ENCODE results near the gene CHI3L1.

CHI3L1 gene

DNA sequence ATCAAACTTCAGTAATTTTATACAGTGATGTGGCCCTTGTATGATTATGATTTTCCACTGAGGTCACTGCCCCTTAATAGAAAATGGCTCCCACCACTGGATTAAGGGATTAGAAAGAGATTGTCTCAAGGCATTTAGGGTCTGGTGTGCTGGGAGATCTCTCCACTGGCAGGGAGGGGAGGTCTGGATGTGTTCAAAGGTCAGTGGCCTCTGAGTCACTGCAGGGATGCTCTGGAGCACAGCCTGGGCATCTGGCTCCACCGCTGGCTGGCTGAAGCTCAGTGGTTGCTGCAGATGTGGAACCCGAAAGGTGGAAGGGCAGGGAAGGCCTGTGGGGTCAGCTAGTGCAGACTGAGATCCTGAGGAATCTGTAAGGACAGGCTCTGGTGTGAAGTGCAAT lies 18.3 kb upstream of the CHI3L1 start:
- Histone ChIP-seq H3K4me1 (ENCODE audit: control insufficient read depth, insufficient read depth, low read length) (peaks cover 3% of the 10 kb centered on the region), H3K27me3 (ENCODE audit: control insufficient read depth in 1 of 2, insufficient read depth in 2 of 2, low read length in 2 of 2) (peaks cover 3 to 4% of the 10 kb centered on the region in 2 donors), H3K4me3 (ENCODE audit: low read length in 2 of 2) (no peak overlapping the region), H3K27ac (ENCODE audit: low read length) (no peak overlapping the region), H3K9ac (ENCODE audit: low read length in 2 of 2) (no peak overlapping the region), H3K36me3 (ENCODE audit: control insufficient read depth in 2 of 2, insufficient read depth in 2 of 2, low read length in 2 of 2) (no peaks in the 10 kb centered on the region), H3K9me3 (ENCODE audit: control insufficient read depth in 2 of 2, low read length in 2 of 2) (no peaks in the 10 kb centered on the region)

- H3K36me3 ChIP-seq (ENCODE audit: control insufficient read depth in 2 of 2, insufficient read depth in 2 of 2, low read length in 2 of 2): no peaks in the 10 kb centered on the region
- no peak overlapping the region for H3K9ac ChIP-seq (ENCODE audit: low read length in 2 of 2)
- peaks cover 10% of the 10 kb centered on the region for H3K4me1 ChIP-seq (ENCODE audit: control insufficient read depth, insufficient read depth, low read length)
- H3K27me3 ChIP-seq (ENCODE audit: control insufficient read depth in 1 of 2, insufficient read depth in 2 of 2, low read length in 2 of 2): peaks cover 3 to 4% of the 10 kb centered on the region in 2 donors
- no peak overlapping the region for H3K27ac ChIP-seq (ENCODE audit: low read length)
- no peaks in the 10 kb centered on the region for H3K9me3 ChIP-seq (ENCODE audit: control insufficient read depth in 2 of 2, low read length in 2 of 2)
- H3K4me3 ChIP-seq (ENCODE audit: low read length in 2 of 2): no peak overlapping the region
These were observed 16.1 kb upstream of the CHI3L1 start for GRCh38 chr1:203202431-203203245.

DNA sequence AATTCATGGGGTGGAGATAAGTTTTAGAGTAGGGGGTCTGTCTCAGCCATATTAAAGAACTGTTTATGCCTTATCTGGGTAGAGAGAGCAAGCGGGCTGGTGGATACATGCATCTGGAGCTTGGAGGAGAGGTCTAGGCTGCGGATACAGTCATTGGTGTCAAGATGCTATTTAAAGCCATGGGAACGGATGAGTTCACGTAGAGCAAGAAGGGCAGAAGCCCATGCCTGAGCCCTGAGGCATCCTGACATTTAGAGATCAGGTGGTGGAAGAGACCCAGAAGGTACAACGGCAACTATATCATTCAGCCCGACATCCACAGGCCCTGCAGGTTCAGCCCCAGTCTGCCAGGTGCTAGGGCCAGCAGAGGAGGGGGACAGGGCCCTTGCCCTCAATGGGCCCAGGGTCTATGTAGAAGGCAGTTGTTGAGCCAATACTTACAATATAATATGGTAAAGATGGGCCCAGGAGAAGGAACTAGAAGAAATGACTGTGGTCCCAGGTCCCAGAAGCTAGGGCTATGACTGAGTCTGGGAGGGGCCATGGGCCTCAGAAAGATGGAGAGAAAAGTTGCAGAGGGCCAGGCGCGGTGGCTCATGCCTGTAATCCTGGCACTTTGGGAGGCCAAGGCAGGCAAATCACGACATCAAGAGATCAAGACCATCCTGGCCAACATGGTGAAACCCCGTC lies 15.2 kb upstream of the CHI3L1 start:
- Histone ChIP-seq H3K4me3 (ENCODE audit: low read length in 2 of 2) (no peak overlapping the region), H3K27me3 (ENCODE audit: control insufficient read depth in 1 of 2, insufficient read depth in 2 of 2, low read length in 2 of 2) (peaks cover 3 to 4% of the 10 kb centered on the region in 2 donors), H3K27ac (ENCODE audit: low read length) (no peak overlapping the region), H3K36me3 (ENCODE audit: control insufficient read depth in 2 of 2, insufficient read depth in 2 of 2, low read length in 2 of 2) (no peaks in the 10 kb centered on the region), H3K9me3 (ENCODE audit: control insufficient read depth in 2 of 2, low read length in 2 of 2) (no peaks in the 10 kb centered on the region), H3K4me1 (ENCODE audit: control insufficient read depth, insufficient read depth, low read length) (peaks cover 10% of the 10 kb centered on the region), H3K9ac (ENCODE audit: low read length in 2 of 2) (no peak overlapping the region)

DNA sequence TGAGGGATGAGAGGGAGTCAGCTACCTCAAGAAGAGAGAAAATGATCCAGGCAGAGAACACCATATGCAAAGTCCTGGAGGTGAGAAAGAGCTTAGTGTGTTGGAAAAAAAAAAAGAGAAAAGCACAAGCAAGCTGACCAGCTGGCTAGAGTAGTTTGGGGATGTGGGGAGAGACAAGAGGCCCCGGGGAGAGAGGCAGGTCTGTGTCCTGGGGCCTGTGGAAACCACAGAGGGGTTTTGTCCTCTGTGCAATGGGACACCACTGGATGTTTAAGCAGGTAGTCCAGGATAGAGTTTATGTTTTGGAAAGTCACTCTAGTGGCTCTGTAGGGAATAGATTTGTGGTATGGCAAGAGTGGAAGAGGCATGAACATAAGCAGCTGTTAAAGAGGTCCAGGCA lies 14.4 kb upstream of the CHI3L1 start:
- no peak overlapping the region for H3K9ac ChIP-seq (ENCODE audit: low read length in 2 of 2)
- no peaks in the 10 kb centered on the region for H3K9me3 ChIP-seq (ENCODE audit: control insufficient read depth in 2 of 2, low read length in 2 of 2)
- H3K27ac ChIP-seq (ENCODE audit: low read length): no peak overlapping the region
- H3K27me3 ChIP-seq (ENCODE audit: control insufficient read depth in 1 of 2, insufficient read depth in 2 of 2, low read length in 2 of 2): peaks cover 3 to 4% of the 10 kb centered on the region in 2 donors
- peaks cover 10% of the 10 kb centered on the region for H3K4me1 ChIP-seq (ENCODE audit: control insufficient read depth, insufficient read depth, low read length)
- no peaks in the 10 kb centered on the region for H3K36me3 ChIP-seq (ENCODE audit: control insufficient read depth in 2 of 2, insufficient read depth in 2 of 2, low read length in 2 of 2)
- H3K4me3 ChIP-seq (ENCODE audit: low read length in 2 of 2): no peak overlapping the region

DNA sequence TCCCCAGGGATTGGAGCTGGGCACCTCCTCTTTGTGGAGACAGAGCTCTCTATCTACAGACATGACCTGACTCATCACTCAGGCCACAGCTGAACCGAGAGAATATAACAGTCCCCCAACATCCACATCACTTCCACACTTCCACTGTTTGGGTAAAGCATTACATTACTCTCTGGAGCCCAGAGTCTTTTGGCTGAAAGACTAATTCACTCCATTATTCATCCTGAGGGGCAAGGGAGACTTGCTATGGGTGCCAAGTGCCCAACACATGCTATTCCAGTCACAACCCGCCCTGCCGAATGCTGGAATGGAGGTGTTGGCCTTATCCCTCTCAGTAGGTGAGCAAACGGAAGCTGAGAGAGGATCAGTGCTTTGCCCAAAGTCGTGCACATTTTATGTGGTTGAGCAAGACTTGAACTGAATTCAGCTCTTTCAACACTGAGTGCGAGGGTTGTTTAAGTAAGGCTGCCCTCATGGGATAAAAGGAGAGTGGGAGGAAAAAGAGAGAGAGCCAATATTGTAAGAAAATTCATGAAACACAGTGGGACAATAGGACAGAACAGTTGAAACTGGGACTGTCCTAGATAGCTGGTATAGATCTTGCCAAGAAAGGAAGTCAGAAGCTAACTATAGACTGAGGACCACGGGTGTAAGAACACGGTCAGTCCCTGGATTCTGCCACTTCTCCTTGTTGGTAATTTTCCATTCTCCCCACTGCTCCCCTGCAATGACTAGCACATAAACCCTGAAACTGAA lies 13.5 kb upstream of the CHI3L1 start:
- Histone ChIP-seq H3K27ac (ENCODE audit: low read length) (no peak overlapping the region), H3K27me3 (ENCODE audit: control insufficient read depth in 1 of 2, insufficient read depth in 2 of 2, low read length in 2 of 2) (peaks cover 0 to 4% of the 10 kb centered on the region in 2 donors), H3K9me3 (ENCODE audit: control insufficient read depth in 2 of 2, low read length in 2 of 2) (no peaks in the 10 kb centered on the region), H3K36me3 (ENCODE audit: control insufficient read depth in 2 of 2, insufficient read depth in 2 of 2, low read length in 2 of 2) (no peaks in the 10 kb centered on the region), H3K4me3 (ENCODE audit: low read length in 2 of 2) (no peak overlapping the region), H3K4me1 (ENCODE audit: control insufficient read depth, insufficient read depth, low read length) (peaks cover 10% of the 10 kb centered on the region), H3K9ac (ENCODE audit: low read length in 2 of 2) (peak overlapping the region in 1 of 2 donors; percentile 21)

DNA sequence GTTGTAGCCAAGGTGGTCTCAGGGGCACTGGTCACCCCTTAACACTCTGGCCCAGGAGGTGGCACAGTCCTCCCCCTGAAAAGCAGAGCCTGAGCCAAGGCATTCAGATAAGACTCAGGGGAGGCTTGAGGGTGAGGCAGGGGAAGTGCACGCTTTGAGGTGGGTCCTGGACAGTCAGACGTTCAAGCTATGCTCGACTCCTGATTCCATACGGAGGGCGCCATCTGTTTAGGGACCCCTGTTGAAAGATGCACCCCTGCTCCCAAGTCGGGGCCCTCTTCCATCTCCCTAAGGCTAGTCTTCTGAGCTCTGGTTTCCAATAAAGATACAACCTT lies 12.9 kb upstream of the CHI3L1 start:
- Histone ChIP-seq H3K36me3 (ENCODE audit: control insufficient read depth in 2 of 2, insufficient read depth in 2 of 2, low read length in 2 of 2) (no peaks in the 10 kb centered on the region), H3K4me1 (ENCODE audit: control insufficient read depth, insufficient read depth, low read length) (peaks cover 7% of the 10 kb centered on the region), H3K9me3 (ENCODE audit: control insufficient read depth in 2 of 2, low read length in 2 of 2) (no peaks in the 10 kb centered on the region), H3K27me3 (ENCODE audit: control insufficient read depth in 1 of 2, insufficient read depth in 2 of 2, low read length in 2 of 2) (peaks cover 0 to 4% of the 10 kb centered on the region in 2 donors), H3K27ac (ENCODE audit: low read length) (no peak overlapping the region), H3K9ac (ENCODE audit: low read length in 2 of 2) (no peak overlapping the region), H3K4me3 (ENCODE audit: low read length in 2 of 2) (no peak overlapping the region)

- Histone ChIP-seq H3K9me3 (ENCODE audit: control insufficient read depth in 2 of 2, low read length in 2 of 2) (no peaks in the 10 kb centered on the region), H3K27ac (ENCODE audit: low read length) (no peak overlapping the region), H3K9ac (ENCODE audit: low read length in 2 of 2) (no peak overlapping the region), H3K27me3 (ENCODE audit: control insufficient read depth in 1 of 2, insufficient read depth in 2 of 2, low read length in 2 of 2) (peaks cover 0 to 4% of the 10 kb centered on the region in 2 donors), H3K4me1 (ENCODE audit: control insufficient read depth, insufficient read depth, low read length) (peaks cover 7% of the 10 kb centered on the region), H3K4me3 (ENCODE audit: low read length in 2 of 2) (no peak overlapping the region), H3K36me3 (ENCODE audit: control insufficient read depth in 2 of 2, insufficient read depth in 2 of 2, low read length in 2 of 2) (no peaks in the 10 kb centered on the region)
These were observed 12.5 kb upstream of the CHI3L1 start for GRCh38 chr1:203199002-203199401.

- H3K9me3 ChIP-seq (ENCODE audit: control insufficient read depth in 2 of 2, low read length in 2 of 2): no peaks in the 10 kb centered on the region
- peaks cover 0 to 4% of the 10 kb centered on the region in 2 donors for H3K27me3 ChIP-seq (ENCODE audit: control insufficient read depth in 1 of 2, insufficient read depth in 2 of 2, low read length in 2 of 2)
- no peak overlapping the region for H3K27ac ChIP-seq (ENCODE audit: low read length)
- H3K4me3 ChIP-seq (ENCODE audit: low read length in 2 of 2): no peak overlapping the region
- peaks cover 7% of the 10 kb centered on the region for H3K4me1 ChIP-seq (ENCODE audit: control insufficient read depth, insufficient read depth, low read length)
- no peaks in the 10 kb centered on the region for H3K36me3 ChIP-seq (ENCODE audit: control insufficient read depth in 2 of 2, insufficient read depth in 2 of 2, low read length in 2 of 2)
- H3K9ac ChIP-seq (ENCODE audit: low read length in 2 of 2): no peak overlapping the region
These were observed 11.1 kb upstream of the CHI3L1 start for GRCh38 chr1:203197625-203198024.

GRCh38 chr1:203196371-203196770 lies 9.9 kb upstream of the CHI3L1 start:
- Histone ChIP-seq H3K27ac (ENCODE audit: low read length) (no peak overlapping the region), H3K27me3 (ENCODE audit: control insufficient read depth in 1 of 2, insufficient read depth in 2 of 2, low read length in 2 of 2) (peaks cover 0 to 4% of the 10 kb centered on the region in 2 donors), H3K4me3 (ENCODE audit: low read length in 2 of 2) (no peak overlapping the region), H3K36me3 (ENCODE audit: control insufficient read depth in 2 of 2, insufficient read depth in 2 of 2, low read length in 2 of 2) (no peaks in the 10 kb centered on the region), H3K4me1 (ENCODE audit: control insufficient read depth, insufficient read depth, low read length) (peaks cover 7% of the 10 kb centered on the region), H3K9ac (ENCODE audit: low read length in 2 of 2) (no peak overlapping the region), H3K9me3 (ENCODE audit: control insufficient read depth in 2 of 2, low read length in 2 of 2) (no peaks in the 10 kb centered on the region)

DNA sequence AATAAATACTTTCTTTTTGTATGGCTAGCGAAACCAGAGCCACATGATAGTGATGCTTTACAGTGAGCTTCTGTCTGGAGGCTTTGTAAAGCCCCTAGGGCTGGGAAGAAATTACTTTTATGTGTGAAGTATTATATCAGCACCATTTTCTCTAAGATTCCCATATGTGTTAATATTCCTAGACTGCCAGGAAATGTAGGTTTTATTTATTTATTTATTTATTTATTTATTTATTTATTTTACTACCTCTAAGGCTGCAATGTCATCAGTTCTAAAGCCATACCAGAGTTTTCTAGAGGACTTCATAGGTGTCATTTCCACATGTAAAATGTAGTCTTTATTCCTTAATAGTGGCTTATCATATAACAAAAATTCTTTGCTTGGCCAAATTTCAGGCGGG lies 4.4 kb upstream of the CHI3L1 start:
- no peak overlapping the region for H3K4me3 ChIP-seq (ENCODE audit: low read length in 2 of 2)
- H3K9me3 ChIP-seq (ENCODE audit: control insufficient read depth in 2 of 2, low read length in 2 of 2): no peaks in the 10 kb centered on the region
- H3K9ac ChIP-seq (ENCODE audit: low read length in 2 of 2): no peak overlapping the region
- no peaks in the 10 kb centered on the region for H3K27me3 ChIP-seq (ENCODE audit: control insufficient read depth in 1 of 2, insufficient read depth in 2 of 2, low read length in 2 of 2)
- no peaks in the 10 kb centered on the region for H3K36me3 ChIP-seq (ENCODE audit: control insufficient read depth in 2 of 2, insufficient read depth in 2 of 2, low read length in 2 of 2)
- no peaks in the 10 kb centered on the region for H3K4me1 ChIP-seq (ENCODE audit: control insufficient read depth, insufficient read depth, low read length)
- H3K27ac ChIP-seq (ENCODE audit: low read length): no peak overlapping the region
